PC-3 (cell line): ENCODE data around the gene SH3D19. TPM values are rescaled to one million over a fixed set of nuclear protein-coding genes. Genes with fewer than 3 reads are reported as not detected.

Experiments used
- ATAC-seq: fragments of 200-7000 bp; cut with Tn5 transposase; 2 replicates; pipeline ENCODE4 v1.9.1; 2020; ENCODE audit warnings: mild to moderate bottlenecking, moderate library complexity
- BruUV-seq: library from RNA; stranded (reverse); fragments of 400-500 nt; replicated peaks from 2 replicates; lab custom pipeline; 2021; lab: Mats Ljungman, UMichigan
- CTCF ChIA-PET: fragments of 300-600 bp; sonication (Branson Sonifier 250); formaldehyde crosslinking; loops from one replicate; lab custom pipeline; 2022; ENCODE audit warnings: antibody characterized with exemption; lab: Charles Lee
- POLR2A ChIA-PET: fragments of 300-600 bp; sonication (Branson Sonifier 250); formaldehyde crosslinking; loops from one replicate; lab custom pipeline; 2022; ENCODE audit warnings: antibody characterized with exemption; ENCODE audit not compliant: unreplicated experiment; lab: Charles Lee
- DNase-seq: peaks from one replicate; pipeline ENCODE4 v3.0.0-alpha.2; 2015
- H2AFZ ChIP-seq: fragments of 300-600 bp; sonication (generic); 2 replicates; pipeline ENCODE4 v1.6.0; 2016; ENCODE audit warnings: antibody characterized with exemption, low read length
- H3F3A ChIP-seq: fragments of 300-600 bp; sonication (generic); one replicate; pipeline ENCODE4 v1.6.0; 2017; ENCODE audit warnings: antibody characterized with exemption, low read length, control low read depth, mild to moderate bottlenecking; ENCODE audit not compliant: unreplicated experiment
- H3K27ac ChIP-seq: fragments of 300-600 bp; sonication (generic); 2 replicates; pipeline ENCODE4 v1.5.1; 2016; ENCODE audit warnings: mild to moderate bottlenecking, low read length
- H3K27me3 ChIP-seq: fragments of 300-600 bp; sonication (generic); 2 replicates; pipeline ENCODE4 v1.6.1; 2016; ENCODE audit warnings: low read length, mixed read lengths
- H3K36me3 ChIP-seq: fragments of 300-600 bp; sonication (generic); 2 replicates; pipeline ENCODE4 v1.6.1; 2016; ENCODE audit warnings: low read depth, mixed run types, low read length, mixed read lengths
- H3K4me1 ChIP-seq: fragments of 300-600 bp; sonication (generic); 2 replicates; pipeline ENCODE4 v1.5.1; 2016; ENCODE audit warnings: low read length; ENCODE audit not compliant: insufficient read depth
- H3K4me2 ChIP-seq: fragments of 300-600 bp; sonication (generic); 2 replicates; pipeline ENCODE4 v1.6.0; 2016; ENCODE audit warnings: low read length
- H3K4me3 ChIP-seq: fragments of 300-600 bp; sonication (generic); 2 replicates; pipeline ENCODE4 v1.5.1; 2016; ENCODE audit warnings: mild to moderate bottlenecking, low read length, mixed read lengths
- H3K79me2 ChIP-seq: fragments of 300-600 bp; sonication (generic); 2 replicates; pipeline ENCODE4 v1.6.1; 2017; ENCODE audit warnings: low read length, mixed read lengths
- H3K9ac ChIP-seq: fragments of 300-600 bp; sonication (generic); 2 replicates; pipeline ENCODE4 v1.6.0; 2016; ENCODE audit warnings: mild to moderate bottlenecking, low read length
- H3K9me2 ChIP-seq: fragments of 300-600 bp; sonication (generic); replicated peaks from 2 replicates; pipeline ENCODE4 v1.6.1; 2016; ENCODE audit warnings: mixed run types, low read length, mixed read lengths
- H3K9me3 ChIP-seq: fragments of 300-600 bp; sonication (generic); 2 replicates; pipeline ENCODE4 v1.6.1; 2016; ENCODE audit warnings: low read length, mixed read lengths
- H4K20me1 ChIP-seq: fragments of 300-600 bp; sonication (generic); 2 replicates; pipeline ENCODE4 v1.6.1; 2016; ENCODE audit warnings: low read length, mixed read lengths
- CTCF ChIP-seq: fragments of 300-600 bp; sonication (generic); conservative IDR thresholded peaks from 2 replicates; pipeline ENCODE4 v1.5.1; 2017; ENCODE audit warnings: antibody characterized with exemption, low read depth, mild to moderate bottlenecking, low read length
- EZH2 ChIP-seq: fragments of 300-600 bp; sonication (generic); IDR thresholded peaks from one replicate; pipeline ENCODE4 v1.6.1; 2017; ENCODE audit warnings: antibody characterized with exemption, mild to moderate bottlenecking, low read length; ENCODE audit not compliant: unreplicated experiment
- EZH2phosphoT487 ChIP-seq: fragments of 300-600 bp; sonication (generic); IDR thresholded peaks from 2 replicates; pipeline ENCODE4 v1.6.1; 2018; ENCODE audit warnings: mild to moderate bottlenecking, antibody characterized with exemption, low read length, borderline replicate concordance
- intact Hi-C: fragments of 100-400 bp; cut with micrococcal nuclease; formaldehyde crosslinking; loops from 2 replicates; pipeline ENCODE4 v1.9.0; 2023
- total RNA-seq: library from RNA; depleted of rRNA; stranded (reverse); fragments of >200 nt; gene quantifications from 2 replicates; pipeline ENCODE4 v1.2.3, GENCODE V29; 2014

Gene SH3D19
- total RNA-seq, 1 experiment from 2014 or later, result 30.1 TPM

- DNase-seq (peak; percentile 31), ATAC-seq (peak; percentile 37; the same call in 1 of the 2 replicates)
- no peaks in the 10 kb centered on the region for H3F3A ChIP-seq
- no peak overlapping the region for H3K4me2 ChIP-seq
- H3K9me2 ChIP-seq, result no peaks in the 10 kb centered on the region
- H3K27ac ChIP-seq, result peak overlapping the region; percentile 6; the same call in 1 of the 2 replicates
- H3K4me1 ChIP-seq, result peaks cover 12% of the 10 kb centered on the region
- no peaks in the 10 kb centered on the region for H3K9me3 ChIP-seq
- no peaks in the 10 kb centered on the region for H4K20me1 ChIP-seq
- no peaks in the 10 kb centered on the region for H3K79me2 ChIP-seq
- CTCF ChIA-PET, result no interaction called here
- H2AFZ ChIP-seq, result no peak overlapping the region
- no peak overlapping the region for H3K4me3 ChIP-seq
- no peak overlapping the region for H3K9ac ChIP-seq
- H3K27me3 ChIP-seq, result no peaks in the 10 kb centered on the region
- TF ChIP-seq EZH2phosphoT487 (no peak), EZH2 (no peak), CTCF (no peak)
- intact Hi-C loops, result no loop called here
- H3K36me3 ChIP-seq, result no peaks in the 10 kb centered on the region
- no TSS peak for BruUV-seq
- POLR2A ChIA-PET, result no interaction called here
Measured at GRCh38 chr4:151184523-151185458, 140.6 kb downstream of the SH3D19 start.

GRCh38 chr4:151182455-151182996, 142.9 kb downstream of the SH3D19 start:
- intact Hi-C loops, result no loop called here
- no peak for DNase-seq
- H3K9me3 ChIP-seq, result no peaks in the 10 kb centered on the region
- H3K4me2 ChIP-seq, result no peak overlapping the region
- no peak overlapping the region for H3K4me3 ChIP-seq
- H3K9ac ChIP-seq, result no peak overlapping the region
- no peak for TF ChIP-seq EZH2phosphoT487
- no peak for TF ChIP-seq CTCF
- TF ChIP-seq EZH2, result no peak
- no peaks in the 10 kb centered on the region for H3K79me2 ChIP-seq
- BruUV-seq, result no TSS peak
- H3K4me1 ChIP-seq, result peaks cover 12% of the 10 kb centered on the region
- no peak overlapping the region for H3K27ac ChIP-seq
- H3K9me2 ChIP-seq, result no peaks in the 10 kb centered on the region
- H2AFZ ChIP-seq, result no peak overlapping the region
- no peak for ATAC-seq
- POLR2A ChIA-PET, result interaction anchor here (0.6 kb wide), 1 partner anchor 14 kb away, joined by 4 read pairs; no protein-coding TSS in a partner anchor
- no peaks in the 10 kb centered on the region for H3K36me3 ChIP-seq
- CTCF ChIA-PET, result no interaction called here
- H3F3A ChIP-seq, result no peaks in the 10 kb centered on the region
- no peaks in the 10 kb centered on the region for H4K20me1 ChIP-seq
- no peaks in the 10 kb centered on the region for H3K27me3 ChIP-seq
